CD4-positive, alpha-beta T cell treated with Interleukin-1 beta for 1 hour (primary cell): ENCODE data around the gene RFX1.
"Not testable (repeated sequence)": the region's sequence is repeated elsewhere in the genome, so short reads cannot be mapped to it uniquely, and the experiment has no call there.

Source experiments
- DNase-seq, 2 donors: peaks; one replicate each; pipeline ENCODE4 v3.0.0-alpha.2; 2020 to 2022

RFX1 gene

DNA sequence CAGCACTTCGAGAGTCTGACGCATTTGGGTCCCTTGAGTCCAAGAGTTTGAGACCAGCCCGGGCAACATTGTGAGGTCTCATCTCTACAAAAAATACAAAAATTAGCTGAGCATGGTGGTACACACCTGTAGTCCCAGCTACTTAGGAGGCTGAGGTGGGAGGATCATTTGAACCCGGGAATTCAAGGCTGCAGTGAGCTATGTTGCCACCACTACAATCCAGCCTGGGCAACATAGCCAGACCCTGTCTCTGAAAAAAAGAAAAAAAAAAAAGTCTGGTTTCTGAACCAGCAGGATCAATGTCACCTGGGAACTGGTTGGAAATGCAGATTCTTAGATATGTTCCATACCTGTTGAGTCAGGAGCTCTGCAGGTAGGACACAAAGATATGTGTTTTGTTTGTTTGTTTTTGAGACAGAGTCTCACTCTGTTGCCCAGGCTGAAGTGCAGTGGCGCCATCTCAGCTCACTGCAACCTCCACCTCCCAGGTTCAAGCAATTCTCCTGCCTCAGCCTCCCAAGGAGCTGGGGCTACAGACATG lies 20.6 kb upstream of the RFX1 start:
- DNase-seq: not testable (repeated sequence)

DNA sequence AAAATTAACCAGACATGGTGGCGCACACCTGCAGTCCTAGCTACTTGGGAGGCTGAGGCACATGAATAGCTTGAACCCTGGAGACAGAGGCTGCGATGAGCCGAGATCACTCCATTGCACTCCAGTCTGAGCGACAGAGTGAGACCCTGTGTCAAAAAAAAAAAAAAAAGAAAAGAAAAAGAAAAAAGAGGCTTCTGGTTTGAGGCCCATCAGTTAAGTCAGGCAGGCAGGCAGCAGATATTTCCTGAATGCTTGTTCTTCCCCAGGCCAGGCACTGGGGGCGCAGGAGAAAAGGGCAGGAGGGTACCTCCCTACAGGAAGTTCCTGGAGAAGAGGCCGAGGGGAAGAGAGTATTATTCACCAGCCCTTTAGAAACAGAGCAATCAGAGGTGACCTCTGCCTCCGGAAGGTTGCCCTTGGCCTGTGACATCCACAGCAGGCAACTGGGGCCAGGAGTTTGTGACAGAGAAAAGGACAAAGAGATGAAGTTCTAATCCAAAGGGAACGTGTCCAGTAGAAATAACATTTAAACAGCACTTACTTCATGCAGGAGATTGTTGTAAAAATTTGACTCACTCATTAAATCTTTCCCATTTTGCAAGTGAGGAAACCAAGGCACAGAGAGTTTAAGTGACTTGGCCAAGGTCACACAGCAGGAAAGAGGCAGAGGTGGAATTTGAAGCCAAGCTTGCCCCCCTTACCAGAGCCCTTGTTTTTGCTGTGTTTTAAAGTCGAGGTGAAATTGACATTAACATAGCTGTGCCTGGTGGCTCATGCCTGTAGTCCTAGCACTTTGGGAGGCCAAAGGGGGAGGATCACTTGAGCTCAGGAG lies 17.5 kb upstream of the RFX1 start:
- peak; percentile 25 to 52 for DNase-seq

DNA sequence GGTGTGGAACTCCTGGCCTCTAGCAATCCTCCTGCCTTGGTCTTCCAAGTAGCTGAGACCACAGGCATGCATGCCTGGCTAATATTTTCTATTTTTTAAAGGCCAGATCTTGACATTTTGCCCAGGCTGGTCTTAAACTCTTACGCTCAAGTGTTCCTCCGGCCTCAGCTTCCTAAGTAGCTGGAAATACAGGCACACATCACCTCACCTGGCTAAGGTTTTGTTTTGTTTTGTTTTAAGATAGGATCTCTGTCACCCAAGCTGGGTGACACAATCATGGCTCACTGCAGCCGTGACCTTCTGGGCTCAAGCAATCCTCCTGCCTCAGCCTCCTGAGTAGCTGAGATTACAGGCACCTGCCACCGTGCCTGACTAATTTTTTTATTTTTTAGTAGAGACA lies 16.3 kb upstream of the RFX1 start:
- no peak for DNase-seq

DNA sequence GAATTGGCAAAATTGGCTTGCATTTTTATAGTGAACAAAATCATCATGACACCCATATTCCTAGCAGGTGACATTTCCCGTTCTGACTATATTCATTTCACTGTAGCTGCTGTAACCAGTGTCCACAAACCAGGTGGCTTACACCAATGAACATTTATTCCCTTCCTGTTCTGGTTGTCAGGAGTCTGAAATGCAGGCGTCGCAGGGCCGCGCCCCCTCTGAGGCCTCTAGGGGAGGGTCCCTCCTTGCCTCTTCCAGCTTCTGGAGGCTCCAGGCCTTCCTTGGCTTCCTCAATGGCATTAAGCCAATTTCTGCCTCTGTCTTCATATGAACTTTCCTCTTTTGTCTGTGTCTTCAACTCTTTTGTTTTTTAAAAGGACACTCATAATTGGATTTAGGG lies 15.4 kb upstream of the RFX1 start:
- DNase-seq: no peak

DNA sequence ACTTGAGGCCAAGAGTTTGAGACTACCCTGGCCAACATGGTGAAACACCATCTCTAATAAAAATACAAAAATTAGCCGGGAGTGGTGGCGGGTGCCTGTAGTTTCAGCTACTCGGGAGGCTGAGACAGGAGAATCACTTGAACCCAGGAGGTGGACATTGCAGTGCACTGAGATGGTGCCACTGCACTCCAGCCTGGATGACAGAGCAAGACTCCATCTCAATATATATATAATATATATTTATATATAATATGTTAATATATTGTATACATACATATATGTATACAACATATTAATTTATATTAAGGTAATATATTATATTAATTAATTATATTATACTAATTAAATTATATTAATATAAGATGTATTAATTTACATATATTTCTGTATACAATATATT lies 13.6 kb upstream of the RFX1 start:
- DNase-seq: not testable (repeated sequence)

DNA sequence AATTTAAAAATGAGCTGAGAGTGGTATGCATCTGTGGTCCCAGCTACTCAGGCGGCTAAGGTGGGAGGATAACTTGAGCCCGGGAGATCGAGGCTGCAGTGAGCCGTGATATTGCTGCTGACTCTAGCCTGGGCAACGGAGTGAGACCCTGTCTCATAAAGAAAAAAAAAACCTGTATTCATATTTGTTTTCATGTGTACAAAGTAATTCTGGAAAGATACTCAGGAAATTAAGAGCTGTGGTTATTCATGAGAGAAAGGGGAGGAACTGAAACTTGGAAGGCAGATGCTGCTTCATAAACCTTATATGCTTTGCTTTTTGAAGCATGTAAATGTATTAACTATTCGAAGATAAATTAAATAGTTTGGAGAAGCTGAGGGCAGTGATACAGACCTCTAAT lies 13.0 kb upstream of the RFX1 start:
- DNase-seq: no peak

DNA sequence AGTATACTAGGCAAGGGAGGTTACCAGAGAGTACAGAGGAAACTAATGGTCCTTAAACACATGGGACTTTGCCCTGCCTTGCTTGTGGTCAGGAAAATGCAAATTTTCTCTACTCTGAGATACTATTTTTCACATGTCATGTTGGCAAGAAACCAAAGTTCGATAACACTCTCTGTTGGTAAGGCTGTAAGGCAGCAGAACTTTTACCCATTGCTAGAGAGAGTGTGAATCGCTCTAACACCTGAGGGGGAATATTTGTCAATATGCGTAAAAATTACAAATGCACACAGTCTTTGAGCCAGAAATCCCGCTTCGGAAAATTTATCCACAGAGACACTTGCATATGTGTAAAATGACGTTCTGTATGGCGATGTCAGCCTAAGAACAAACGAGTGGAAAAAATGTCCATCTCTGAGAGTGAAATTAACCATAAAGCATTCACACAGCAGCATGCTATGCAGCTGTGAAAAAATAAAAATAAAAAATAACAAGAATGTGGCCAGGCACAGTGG lies 9.5 kb upstream of the RFX1 start:
- DNase-seq: no peak

DNA sequence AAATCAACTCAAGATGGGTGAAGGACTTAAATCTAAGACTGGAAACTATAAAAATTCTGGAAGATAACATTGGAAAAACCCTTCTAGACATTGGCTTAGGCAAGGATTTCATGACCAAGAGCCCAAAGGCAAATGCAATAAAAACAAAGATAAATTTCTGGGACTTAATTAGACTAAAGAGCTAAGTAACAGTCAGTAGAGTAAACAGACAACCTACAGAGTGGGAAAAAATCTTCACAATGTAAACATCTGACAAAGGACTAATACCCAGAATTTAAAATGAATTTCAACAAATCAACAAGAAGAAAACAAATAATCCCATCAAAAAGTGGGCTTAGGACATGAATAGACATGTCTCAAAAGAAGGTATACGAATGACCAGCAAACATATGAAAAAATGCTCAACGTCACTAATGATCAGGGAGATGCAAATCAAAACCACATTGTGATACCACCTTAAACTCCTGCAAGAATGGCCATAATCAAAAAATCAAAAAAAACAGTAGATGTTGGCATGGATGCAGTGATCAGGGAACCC lies 6.3 kb upstream of the RFX1 start:
- DNase-seq: no peak

DNA sequence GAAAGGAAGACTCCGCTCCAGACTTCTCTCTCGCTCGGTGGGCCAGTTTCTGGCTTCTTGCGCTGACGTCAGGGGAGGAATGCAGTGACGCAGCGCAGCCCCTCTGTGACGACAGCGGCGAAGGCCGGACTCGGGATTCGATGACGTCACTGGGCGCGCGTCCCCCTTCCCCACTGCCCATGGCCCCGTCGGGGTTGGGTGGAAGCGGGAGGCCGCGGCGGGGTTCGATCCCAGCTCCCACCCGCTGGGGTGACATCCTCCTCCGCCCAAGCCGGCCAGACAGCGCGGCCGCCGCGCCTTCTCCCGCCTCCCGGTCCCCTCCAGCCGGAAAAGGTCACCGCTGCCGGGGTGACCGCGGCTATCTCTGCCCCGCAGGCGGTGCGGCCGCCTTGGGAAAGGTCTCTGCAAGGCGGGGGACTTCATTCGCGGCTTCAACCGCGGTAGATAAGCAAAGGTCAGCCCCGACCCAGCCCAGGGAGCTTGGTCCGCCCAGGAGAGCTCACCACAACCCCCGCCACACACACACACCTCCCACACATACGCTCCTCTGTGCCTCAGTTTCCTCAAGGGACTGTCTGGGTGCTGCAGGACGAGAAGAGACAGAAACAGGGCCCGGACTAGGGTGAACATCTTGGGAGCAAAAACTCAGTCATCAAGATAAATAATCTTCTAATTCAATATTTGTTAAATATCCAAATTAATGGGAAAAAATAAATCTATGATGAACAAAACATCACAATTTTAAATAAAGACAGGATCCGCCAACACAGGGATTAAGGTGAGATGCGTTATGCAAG lies 844 bp upstream of the RFX1 start:
- no peak for DNase-seq

DNA sequence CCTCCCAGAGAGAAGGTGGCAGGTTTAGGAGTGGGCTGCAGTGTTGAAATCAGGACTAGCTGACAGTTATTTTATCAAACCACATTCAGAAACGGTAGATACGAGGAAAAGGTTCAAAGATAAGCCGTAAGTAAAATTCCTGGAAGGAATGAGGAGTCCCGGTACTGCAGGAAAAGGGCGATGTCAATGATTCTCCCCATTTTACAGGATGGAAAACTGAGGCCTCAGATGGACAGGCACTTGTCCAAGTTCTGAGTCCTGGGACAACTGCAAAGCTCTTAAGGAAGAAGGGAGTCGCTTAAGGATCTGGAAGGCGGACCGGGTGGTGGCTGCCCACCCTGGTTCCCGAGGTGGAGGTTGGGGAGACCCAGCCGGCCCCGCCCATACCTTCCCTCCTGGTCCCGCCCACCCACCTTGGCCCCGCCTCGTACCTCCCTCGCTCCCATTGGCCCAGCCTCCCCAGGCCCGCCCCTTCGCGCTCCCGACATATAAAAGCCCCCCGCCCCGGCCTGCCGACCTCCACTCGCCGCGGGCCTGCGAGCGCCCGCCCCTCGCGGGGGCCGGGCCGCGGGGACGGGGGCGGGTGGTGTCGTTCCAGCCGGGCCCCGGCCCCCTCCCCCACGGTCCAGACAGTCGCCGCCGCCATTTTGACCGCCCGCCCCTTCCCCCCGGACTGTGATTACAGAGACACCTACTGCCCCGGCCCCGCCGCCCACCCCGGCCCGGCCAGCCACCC lies 603 bp downstream of the RFX1 start:
- peak; percentile 93 to 95 for DNase-seq

DNA sequence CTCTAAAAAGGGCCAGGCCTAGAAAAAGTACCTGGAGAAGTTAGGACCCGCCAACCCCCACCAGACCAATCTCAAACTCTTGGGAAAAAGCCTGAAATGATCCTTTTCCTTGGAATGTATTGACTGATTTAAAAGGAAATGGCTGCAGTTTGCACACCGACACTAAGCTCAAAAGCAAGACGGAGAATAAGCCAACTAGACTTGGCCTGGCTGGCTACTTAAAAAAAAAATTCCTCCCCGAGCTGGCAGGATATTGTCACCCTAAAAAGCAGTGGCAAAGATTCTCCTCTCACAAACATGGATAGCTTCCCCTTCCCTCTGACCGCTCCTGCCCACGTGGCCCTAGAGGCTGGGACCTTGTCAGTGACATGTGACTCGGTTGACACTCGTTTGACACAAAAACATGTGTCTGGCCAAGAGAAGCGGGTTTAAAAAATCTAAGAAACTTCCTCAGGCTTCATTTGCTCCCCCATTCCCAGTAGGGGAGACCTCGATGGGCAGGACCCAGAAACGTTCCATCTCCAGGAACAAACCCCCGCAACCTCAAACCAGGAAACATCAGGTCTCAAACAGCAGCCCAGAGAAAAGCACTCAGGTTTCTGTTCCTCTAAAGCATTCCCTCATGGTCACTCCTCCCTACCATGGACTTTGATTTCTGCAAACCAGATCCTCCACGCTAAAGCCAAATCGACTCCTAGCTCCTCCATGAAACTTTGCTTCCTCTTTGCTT lies 1.3 kb downstream of the RFX1 start:
- DNase-seq: peak; percentile 28 to 58

DNA sequence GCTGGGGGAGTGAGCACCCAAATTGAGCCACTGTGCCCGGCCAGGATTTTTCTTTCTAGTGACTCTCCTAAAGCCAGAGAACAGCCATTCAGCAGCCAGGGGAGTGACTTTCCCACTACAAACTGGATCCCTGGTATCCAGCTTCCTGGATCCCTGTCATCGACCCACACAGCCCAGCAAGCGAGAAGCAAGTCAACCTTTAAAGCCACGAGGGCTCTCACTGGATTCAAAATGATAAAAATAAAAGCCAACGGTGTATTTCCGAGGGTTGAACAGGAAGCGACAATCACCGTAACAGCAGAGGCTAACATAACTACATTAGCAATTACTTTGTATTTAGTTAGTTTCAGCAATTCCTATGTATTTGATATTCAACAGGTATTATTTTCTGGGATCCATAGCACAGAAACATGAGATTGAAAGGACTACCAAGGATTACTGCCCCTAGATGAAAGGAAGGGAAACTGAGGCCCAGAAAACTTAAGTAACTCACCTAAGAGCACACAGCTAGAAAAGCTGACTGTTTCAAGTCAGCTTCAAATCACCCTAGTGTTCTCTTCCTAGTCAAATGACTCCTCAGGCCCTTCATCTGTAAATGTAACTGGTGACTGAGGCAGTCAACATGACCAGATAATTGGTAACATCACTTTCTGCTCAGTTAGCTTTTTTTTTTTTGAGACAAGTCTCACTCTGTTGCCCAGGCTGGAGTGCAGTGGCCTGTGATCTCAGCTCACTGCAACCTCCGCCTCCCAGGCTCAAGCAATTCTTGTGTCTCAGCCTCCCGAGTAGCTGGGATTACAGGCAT lies 2.7 kb downstream of the RFX1 start:
- peak in 1 of 2 donors; percentile 53 for DNase-seq

DNA sequence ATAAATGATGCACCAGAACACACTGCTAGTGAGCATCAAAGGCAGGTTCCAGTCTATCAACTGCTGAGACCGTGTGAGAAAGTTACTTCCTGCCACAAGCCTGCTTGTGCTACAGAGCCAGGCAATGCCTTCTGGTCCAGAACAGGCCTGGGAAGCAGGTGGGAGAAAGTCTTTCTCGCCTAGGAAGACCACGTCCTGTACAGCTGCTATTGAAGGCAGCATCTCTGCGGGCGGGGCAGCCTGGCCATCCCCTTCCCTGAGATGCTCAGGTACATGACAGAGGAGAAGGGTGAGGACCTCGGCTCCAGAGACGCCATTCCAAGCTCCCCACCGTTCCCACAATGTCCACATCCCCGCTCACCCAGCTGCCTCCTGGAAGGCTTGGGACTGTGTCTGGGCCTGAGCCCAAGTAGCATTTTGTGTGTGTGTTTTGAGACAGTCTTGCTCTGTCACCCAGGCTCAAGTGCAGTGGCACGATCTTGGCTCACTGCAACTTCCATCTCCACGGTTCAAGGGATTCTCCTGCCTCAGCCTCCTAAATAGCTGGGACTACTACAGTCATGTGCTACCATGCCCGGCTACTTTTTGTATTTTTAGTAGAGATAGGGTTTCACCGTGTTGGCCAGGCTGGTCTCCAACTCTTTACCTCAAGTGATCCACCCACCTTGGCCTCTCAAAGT lies 3.4 kb downstream of the RFX1 start:
- DNase-seq: peak; percentile 54 to 68

DNA sequence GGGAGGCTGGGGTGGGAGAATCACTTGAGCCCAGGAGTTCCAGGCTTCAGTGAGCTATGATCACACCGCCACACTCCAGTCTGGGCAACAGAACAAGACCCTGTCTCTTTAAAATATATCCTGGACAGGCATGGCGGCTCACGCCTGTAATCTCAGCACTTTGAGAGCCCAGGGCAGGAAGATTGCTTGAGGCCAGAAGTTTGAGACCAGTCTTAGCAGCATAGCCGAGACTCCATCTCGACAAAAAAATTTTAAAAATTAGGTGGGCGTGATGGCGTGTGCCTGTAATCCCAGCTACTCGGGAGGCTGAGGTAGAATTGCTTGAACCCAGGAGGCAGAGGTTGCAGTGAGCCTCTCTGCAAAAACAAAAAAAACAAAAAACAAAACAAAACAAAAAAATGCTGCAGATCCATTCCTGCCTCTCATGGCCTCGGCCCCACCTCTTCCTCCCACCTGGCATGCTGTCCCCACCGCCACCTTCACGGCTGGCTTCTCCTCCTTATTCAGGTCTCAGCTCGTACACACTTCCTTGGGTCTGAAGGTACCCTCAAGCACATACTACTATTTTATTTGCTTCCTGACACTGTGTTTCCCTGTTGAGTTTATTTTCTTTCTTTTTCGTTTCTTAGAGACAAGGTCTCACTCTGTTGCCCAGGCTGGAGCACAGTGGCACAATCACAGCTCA lies 5.3 kb downstream of the RFX1 start:
- DNase-seq: no peak

DNA sequence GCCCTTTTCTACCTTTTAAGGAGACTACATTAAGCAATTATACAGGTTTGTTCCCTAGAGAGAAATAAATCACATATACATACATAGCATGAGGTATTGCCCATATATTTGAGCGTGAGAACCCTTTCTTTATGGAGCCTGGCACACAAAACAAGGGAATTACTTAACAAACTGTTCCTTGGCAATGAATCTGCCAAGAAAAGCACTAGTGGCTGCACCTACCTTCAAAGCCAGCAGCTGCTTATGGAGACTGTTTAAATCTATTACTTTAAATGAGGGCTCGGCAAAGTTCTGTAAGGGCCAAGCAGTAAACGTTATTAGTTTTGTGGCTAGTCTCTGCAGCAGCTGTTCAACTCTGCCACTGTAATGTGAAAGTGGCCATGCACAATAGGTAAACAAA lies 7.0 kb downstream of the RFX1 start:
- no peak for DNase-seq

DNA sequence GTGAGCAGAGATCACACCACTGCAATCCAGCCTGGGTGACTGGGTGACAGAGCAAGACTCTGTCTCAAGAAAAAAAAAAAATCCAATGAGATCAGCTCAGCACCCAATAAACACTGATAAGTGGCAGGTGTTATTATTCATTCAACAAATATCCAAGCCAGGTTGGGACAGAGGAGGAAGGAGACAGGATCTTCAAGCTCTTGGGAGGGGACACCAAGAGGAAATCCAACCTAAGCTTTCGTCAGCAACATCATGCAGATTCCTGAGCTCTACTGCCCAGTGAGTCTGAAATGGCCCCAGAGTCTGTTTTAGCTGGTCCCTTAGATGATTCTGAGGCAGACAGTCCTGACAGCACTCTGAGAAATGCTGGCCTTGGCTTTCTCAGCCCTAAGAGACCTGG lies 7.7 kb downstream of the RFX1 start:
- DNase-seq: no peak

DNA sequence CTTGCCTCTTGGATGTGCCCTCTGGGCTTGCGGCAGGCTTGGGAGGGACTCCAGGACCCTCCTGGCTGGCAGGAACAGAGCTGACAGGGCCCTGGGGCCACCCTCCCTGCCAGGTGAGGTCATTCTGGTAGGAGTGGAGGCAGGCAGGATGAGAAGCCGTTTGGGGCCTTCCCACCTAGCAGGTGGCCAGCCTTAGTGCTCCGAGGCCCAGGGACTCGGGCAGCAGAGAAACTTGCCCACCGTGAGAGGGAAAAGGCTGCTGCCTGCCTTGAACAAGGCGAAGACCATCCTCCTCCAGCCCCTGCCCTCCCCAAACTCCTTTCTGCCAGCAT lies 8.5 kb downstream of the RFX1 start:
- DNase-seq: no peak

DNA sequence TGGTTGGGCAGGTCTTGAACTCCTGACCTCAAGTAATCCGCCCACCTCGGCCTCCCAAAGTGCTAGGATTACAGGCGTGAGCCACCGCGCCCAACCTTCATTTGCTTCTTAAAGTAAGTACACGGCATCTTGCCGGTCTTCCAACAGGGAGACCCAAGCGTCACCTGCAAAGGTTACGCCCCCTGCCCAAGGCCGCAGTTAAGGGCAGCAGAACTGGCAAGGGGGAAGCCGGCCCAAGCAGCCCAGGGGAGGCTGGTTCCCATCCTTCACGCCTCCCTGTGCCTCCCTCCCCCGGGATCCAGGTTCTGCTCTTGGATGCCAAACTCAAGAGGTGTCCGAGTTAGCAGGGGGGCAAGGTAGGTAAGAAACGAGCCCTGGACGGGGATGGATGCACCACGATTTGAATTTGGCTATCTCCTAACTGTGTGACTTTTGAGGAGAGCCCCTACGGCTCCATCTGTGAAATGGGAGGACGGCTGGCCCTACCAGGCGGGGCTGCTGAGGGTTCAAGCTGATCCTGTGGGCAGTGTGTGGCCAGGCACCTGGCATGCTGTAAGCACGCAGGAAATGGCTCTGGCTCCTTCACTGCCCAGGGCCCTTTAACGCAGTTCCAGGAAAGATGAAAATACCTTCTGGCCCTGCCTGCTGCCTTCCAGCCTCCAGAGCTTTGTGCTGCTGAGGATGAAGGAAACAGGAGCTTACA lies 9.0 kb downstream of the RFX1 start:
- no peak for DNase-seq
